Measurements from ENCODE around the gene SUPT4H1. TPM values are rescaled to one million over a fixed set of nuclear protein-coding genes. Genes with fewer than 3 reads are reported as not detected.
A peak's percentile ranks its signal among the peaks of the same experiment; 100 is the strongest.

The SUPT4H1 gene
- total and polyA plus RNA-seq, 9 of the 15 experiments (the other 6 are each of a cell fraction or from before 2014, with no cell fraction given) = 62.1 to 320 (median 117) TPM

GRCh38 chr17:58351831-58352595 lies at the start of gene SUPT4H1 (continued):
- TF ChIP-seq GABPA (tag; conservative IDR thresholded peaks at IDR 0.05; ENCODE audit: low read depth) (peak; percentile 99), ZNF79 (CRISPR knock-in tag; IDR thresholded peaks at IDR 0.05; ENCODE audit: low read depth) (no peak), NCOA4 (IDR thresholded peaks at IDR 0.05; ENCODE audit: partially characterized antibody) (no peak), MEF2D (tag; conservative IDR thresholded peaks at IDR 0.05; ENCODE audit: low read depth) (no peak), DPF2 (IDR thresholded peaks at IDR 0.05) (peak; percentile 33; the same call in 1 of the 2 replicates), SIN3A (IDR thresholded peaks at IDR 0.05; ENCODE audit: borderline replicate concordance in 2 of 2, control insufficient read depth in 1 of 2, low read depth in 2 of 2, low read length in 2 of 2) (peak; percentile 69 to 85; a peak in 3 of 4 replicates), RAD21 (CRISPR knock-in tag; conservative IDR thresholded peaks at IDR 0.05 in 1 of 2, IDR thresholded peaks at IDR 0.05 in 1 of 2) (peak; percentile 38 to 49; a peak in 3 of 4 replicates), KLF13 (tag; IDR thresholded peaks at IDR 0.05; ENCODE audit: borderline replicate concordance, low read depth) (0 out of 2 replicates have a peak, but pooled peaks have one; percentile 47), MCM3 (IDR thresholded peaks at IDR 0.05) (no peak), DACH1 (IDR thresholded peaks at IDR 0.05; ENCODE audit: partially characterized antibody) (no peak), CREBBP (IDR thresholded peaks at IDR 0.05; ENCODE audit: low read depth, low read length) (no peak), ZNF511 (CRISPR knock-in tag; IDR thresholded peaks at IDR 0.05) (no peak), EWSR1 (IDR thresholded peaks at IDR 0.05; ENCODE audit: borderline replicate concordance, low read depth, partially characterized antibody) (no peak), MAX (CRISPR knock-in tag; IDR thresholded peaks at IDR 0.05) (peak; percentile 64), CHD4 (IDR thresholded peaks at IDR 0.05; ENCODE audit: insufficient read depth, insufficient replicate concordance, low read depth, low read length, poor library complexity, severe bottlenecking) (no peak), ZNF212 (CRISPR knock-in tag; IDR thresholded peaks at IDR 0.05) (no peak), HNRNPK (IDR thresholded peaks at IDR 0.05; ENCODE audit: low read depth, low read length, poor library complexity, severe bottlenecking) (peak; percentile 28), ARID4B (CRISPR knock-in tag; IDR thresholded peaks at IDR 0.05) (peak; percentile 47; the same call in 1 of the 2 replicates), MEF2A (IDR thresholded peaks at IDR 0.05; ENCODE audit: control insufficient read depth, low read depth, low read length) (no peak), ZNF445 (CRISPR knock-in tag; IDR thresholded peaks at IDR 0.05; ENCODE audit: low read depth) (no peak), ILK (tag; IDR thresholded peaks at IDR 0.05; ENCODE audit: borderline replicate concordance, low read depth) (no peak), ZNF384 (IDR thresholded peaks at IDR 0.05; ENCODE audit: low read depth, low read length) (no peak), NFXL1 (CRISPR knock-in tag; IDR thresholded peaks at IDR 0.05) (no peak)
